A549 treated with AZD9567 at 1 μM for 4 hours (cell line): ENCODE results near the gene IL15RA. TPM values are rescaled to one million over a fixed set of nuclear protein-coding genes. Genes with fewer than 3 reads are reported as not detected.

Source experiments
- total RNA-seq: library from RNA; stranded (reverse); fragments of 200-300 nt; extraction: Qiagen RNA extraction; gene quantifications from 5 replicates; pipeline ENCODE4 v1.2.3, GENCODE V29; 2022; ENCODE audit not compliant: insufficient read depth

The IL15RA gene, protein sequence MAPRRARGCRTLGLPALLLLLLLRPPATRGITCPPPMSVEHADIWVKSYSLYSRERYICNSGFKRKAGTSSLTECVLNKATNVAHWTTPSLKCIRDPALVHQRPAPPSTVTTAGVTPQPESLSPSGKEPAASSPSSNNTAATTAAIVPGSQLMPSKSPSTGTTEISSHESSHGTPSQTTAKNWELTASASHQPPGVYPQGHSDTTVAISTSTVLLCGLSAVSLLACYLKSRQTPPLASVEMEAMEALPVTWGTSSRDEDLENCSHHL
- total RNA-seq, result 2.5 to 5.2 TPM (median 3.6 TPM) in 5 replicates

DNA sequence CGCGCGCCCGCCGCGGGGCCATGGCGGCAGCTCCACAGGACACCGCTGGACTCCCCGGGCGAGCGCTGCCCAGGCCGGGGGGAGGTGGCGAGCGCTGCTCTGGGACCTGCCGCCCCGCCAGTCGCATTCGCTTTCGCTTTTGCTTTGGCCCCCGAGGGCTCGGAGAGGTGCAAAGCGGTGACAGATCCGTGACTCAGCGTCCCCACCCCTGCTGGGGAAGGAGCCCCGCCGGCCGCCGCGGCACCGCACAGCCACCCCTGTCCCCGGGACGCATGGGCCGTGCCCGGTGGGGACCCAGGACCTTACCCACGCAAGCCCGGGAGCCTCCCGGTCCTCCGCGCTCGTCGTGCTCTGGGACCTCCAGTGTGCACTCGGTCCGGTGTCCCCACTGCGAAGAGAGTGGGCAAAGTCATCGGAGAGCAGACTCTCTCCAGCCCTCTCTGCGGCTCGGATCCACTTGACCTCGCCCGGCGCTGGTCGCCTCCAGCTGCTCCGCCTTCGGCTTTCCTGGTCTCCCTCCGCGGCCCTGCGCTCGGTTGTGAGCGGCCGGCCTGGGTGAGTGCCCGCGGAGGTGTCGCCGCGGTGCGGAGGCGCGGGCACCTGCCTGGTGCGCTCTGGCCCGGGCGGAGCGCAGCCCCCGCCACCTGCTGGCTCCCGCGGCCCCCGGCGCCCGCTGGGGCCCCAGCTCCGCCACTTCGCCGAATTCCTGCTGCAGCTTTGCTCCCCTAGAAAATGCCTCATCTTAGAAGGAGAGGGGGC lies at the start of gene IL15RA:
Gene IL15RA, minus strand, starts transcription at position 73 of the 759 bp plus-strand sequence. Its CDS starts 51 bp downstream, at position 22.

Other genes with a start within 250 kb of the IL15RA start
- 205 to 308 TPM (median 208 TPM) in 5 replicates for gene GDI2, start 164.1 kb downstream of the IL15RA start, total RNA-seq
- gene ANKRD16, start 87.7 kb downstream of the IL15RA start, total RNA-seq, result 7.6 to 13.6 TPM (median 12.6 TPM) in 5 replicates
- gene FBH1, start 87.3 kb downstream of the IL15RA start, total RNA-seq, result 23.9 to 46.5 TPM (median 42.2 TPM) in 5 replicates
- gene IL2RA, start 84.8 kb upstream of the IL15RA start, total RNA-seq, result not detected in 5 replicates
- 94.0 to 121 TPM (median 118 TPM) in 5 replicates for gene RBM17, start 111.5 kb upstream of the IL15RA start, total RNA-seq
- gene PFKFB3, start 225.4 kb upstream of the IL15RA start, total RNA-seq, result 124 to 141 TPM (median 131 TPM) in 5 replicates